Measurements from ENCODE around the gene RBM44. TPM values are rescaled to one million over a fixed set of nuclear protein-coding genes. Genes with fewer than 3 reads are reported as not detected.
"Not testable (repeated sequence)": the region's sequence is repeated elsewhere in the genome, so short reads cannot be mapped to it uniquely, and the experiment has no call there.

Gene RBM44
- total and polyA plus RNA-seq, 2 experiments from 2014 or later = 0.53 to 0.76 TPM

GRCh38 chr2:237830522-237830921, 31.9 kb downstream of the RBM44 start:
- no peaks in the 10 kb centered on the region for H3K9me3 ChIP-seq (ENCODE audit: low read depth)
- no peaks in the 10 kb centered on the region for H3K36me3 ChIP-seq (replicated peaks; ENCODE audit: insufficient read depth, low read depth)
- no peak overlapping the region for H3K27ac ChIP-seq
- H3K79me2 ChIP-seq = no peaks in the 10 kb centered on the region
- H4K20me1 ChIP-seq (ENCODE audit: insufficient read depth, poor library complexity, severe bottlenecking) = no peaks in the 10 kb centered on the region
- 87% methylated on average over 2 of the region's 2 CpGs for WGBS (ENCODE audit: low lambda C conversion rate, missing lambda C conversion rate)
- no peaks in the 10 kb centered on the region for H3K9me2 ChIP-seq (replicated peaks; ENCODE audit: insufficient read depth)
- TF ChIP-seq CTCF (IDR thresholded peaks at IDR 0.05; ENCODE audit: poor library complexity) = no peak
- no peak for TF ChIP-seq EZH2phosphoT487 (IDR thresholded peaks at IDR 0.05; ENCODE audit: low read depth, severe bottlenecking, unreplicated experiment)
- TF ChIP-seq EZH2 (IDR thresholded peaks at IDR 0.05; ENCODE audit: borderline replicate concordance) = no peak
- H3K4me3 ChIP-seq = no peak overlapping the region
- H3K4me2 ChIP-seq = no peak overlapping the region
- H2AFZ ChIP-seq = no peak overlapping the region
- no peak for DNase-seq (ENCODE audit: low spot score)
- no peaks in the 10 kb centered on the region for H3K4me1 ChIP-seq (ENCODE audit: insufficient read depth)
- no peaks in the 10 kb centered on the region for H3K27me3 ChIP-seq

DNA sequence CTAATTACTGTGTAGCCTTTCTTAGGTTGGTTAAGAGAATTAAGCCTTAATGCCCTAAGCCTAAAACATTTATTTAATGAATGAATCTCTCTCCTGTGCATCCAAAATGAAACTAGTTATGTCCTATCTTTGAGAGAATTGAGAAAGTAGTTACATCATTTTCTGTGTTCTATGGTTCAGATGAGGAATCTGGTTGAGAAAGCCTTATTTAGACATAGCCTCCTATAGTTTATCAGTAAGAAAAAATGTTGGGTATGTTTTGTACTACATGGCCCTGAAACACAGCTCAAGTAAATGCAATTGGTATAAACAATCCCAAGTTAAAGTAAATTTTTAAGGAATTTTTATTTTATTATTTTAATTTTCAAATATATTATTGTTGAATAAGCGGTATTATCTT, 35.0 kb downstream of the RBM44 start:
- no peak overlapping the region for H2AFZ ChIP-seq
- H3K27ac ChIP-seq = no peak overlapping the region
- H3K4me2 ChIP-seq = no peak overlapping the region
- no peak for DNase-seq (ENCODE audit: low spot score)
- WGBS (ENCODE audit: low lambda C conversion rate, missing lambda C conversion rate) = 93% methylated on average over 1 of the region's 1 CpG
- H3K4me3 ChIP-seq = no peak overlapping the region
- H3K36me3 ChIP-seq (replicated peaks; ENCODE audit: insufficient read depth, low read depth) = no peaks in the 10 kb centered on the region
- no peaks in the 10 kb centered on the region for H4K20me1 ChIP-seq (ENCODE audit: insufficient read depth, poor library complexity, severe bottlenecking)
- no peak for TF ChIP-seq CTCF (IDR thresholded peaks at IDR 0.05; ENCODE audit: poor library complexity)
- TF ChIP-seq EZH2 (IDR thresholded peaks at IDR 0.05; ENCODE audit: borderline replicate concordance) = no peak
- TF ChIP-seq EZH2phosphoT487 (IDR thresholded peaks at IDR 0.05; ENCODE audit: low read depth, severe bottlenecking, unreplicated experiment) = no peak
- no peaks in the 10 kb centered on the region for H3K79me2 ChIP-seq
- no peaks in the 10 kb centered on the region for H3K27me3 ChIP-seq
- H3K4me1 ChIP-seq (ENCODE audit: insufficient read depth) = no peaks in the 10 kb centered on the region
- no peaks in the 10 kb centered on the region for H3K9me2 ChIP-seq (replicated peaks; ENCODE audit: insufficient read depth)
- no peaks in the 10 kb centered on the region for H3K9me3 ChIP-seq (ENCODE audit: low read depth)

DNA sequence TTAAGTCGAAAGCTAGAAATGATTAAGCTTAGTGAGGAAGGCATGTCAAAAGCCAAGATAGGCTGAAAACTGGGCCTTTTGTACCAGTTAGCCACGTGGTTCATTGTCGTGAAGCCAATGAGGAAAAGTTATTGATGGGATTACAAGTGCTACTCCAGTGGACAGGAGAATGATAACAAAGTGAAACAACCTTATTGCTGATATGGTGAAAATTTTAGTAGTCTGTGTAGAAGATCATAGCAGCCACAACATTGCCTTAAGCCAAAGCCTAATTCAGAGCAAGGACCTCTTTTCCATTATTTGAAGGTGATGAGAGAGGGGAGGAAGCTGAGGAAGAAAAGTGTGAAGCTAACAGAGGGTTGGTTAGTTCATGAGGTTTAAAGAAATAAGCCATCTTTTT, 36.8 kb downstream of the RBM44 start:
- Histone ChIP-seq H3K4me1 (ENCODE audit: insufficient read depth) (no peaks in the 10 kb centered on the region), H3K27me3 (no peaks in the 10 kb centered on the region), H3K9me2 (replicated peaks; ENCODE audit: insufficient read depth) (no peaks in the 10 kb centered on the region), H3K36me3 (replicated peaks; ENCODE audit: insufficient read depth, low read depth) (no peaks in the 10 kb centered on the region), H3K27ac (no peak overlapping the region), H3K4me2 (no peak overlapping the region), H3K9me3 (ENCODE audit: low read depth) (no peaks in the 10 kb centered on the region), H3K79me2 (no peaks in the 10 kb centered on the region), H2AFZ (no peak overlapping the region), H4K20me1 (ENCODE audit: insufficient read depth, poor library complexity, severe bottlenecking) (no peaks in the 10 kb centered on the region), H3K4me3 (no peak overlapping the region)
- TF ChIP-seq EZH2 (IDR thresholded peaks at IDR 0.05; ENCODE audit: borderline replicate concordance) (no peak), EZH2phosphoT487 (IDR thresholded peaks at IDR 0.05; ENCODE audit: low read depth, severe bottlenecking, unreplicated experiment) (no peak), CTCF (IDR thresholded peaks at IDR 0.05; ENCODE audit: poor library complexity) (no peak)
- whole genome bisulfite sequencing (ENCODE audit: low lambda C conversion rate, missing lambda C conversion rate) = 86% methylated on average over 3 of the region's 3 CpGs
- DNase-seq (ENCODE audit: low spot score) = no peak

DNA sequence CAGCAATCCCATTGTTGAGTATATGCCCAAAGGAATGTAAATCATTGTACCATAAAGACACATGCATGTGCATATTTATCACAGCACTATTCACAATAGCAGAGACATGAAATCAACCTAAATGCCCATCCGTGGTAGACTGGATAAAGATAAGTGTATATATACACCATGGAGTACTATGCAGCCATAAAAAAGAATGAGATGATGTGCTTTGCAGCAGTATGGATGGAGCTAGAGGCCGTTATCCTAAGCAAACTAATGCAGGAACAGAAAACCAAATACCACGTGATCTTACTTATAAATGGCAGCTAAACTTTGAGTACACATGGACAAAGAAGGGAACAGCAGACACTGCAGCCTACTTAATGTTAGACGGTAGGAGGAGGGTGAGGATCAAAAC, 42.5 kb downstream of the RBM44 start:
- Histone ChIP-seq H4K20me1 (ENCODE audit: insufficient read depth, poor library complexity, severe bottlenecking) (no peaks in the 10 kb centered on the region), H2AFZ (no peak overlapping the region), H3K4me3 (no peak overlapping the region), H3K4me2 (no peak overlapping the region), H3K9me3 (ENCODE audit: low read depth) (no peaks in the 10 kb centered on the region), H3K36me3 (replicated peaks; ENCODE audit: insufficient read depth, low read depth) (no peaks in the 10 kb centered on the region), H3K27me3 (no peaks in the 10 kb centered on the region), H3K4me1 (ENCODE audit: insufficient read depth) (no peaks in the 10 kb centered on the region), H3K79me2 (no peaks in the 10 kb centered on the region), H3K9me2 (replicated peaks; ENCODE audit: insufficient read depth) (no peaks in the 10 kb centered on the region), H3K27ac (no peak overlapping the region)
- WGBS (ENCODE audit: low lambda C conversion rate, missing lambda C conversion rate) = 79% methylated on average over 4 of the region's 4 CpGs
- no peak for DNase-seq (ENCODE audit: low spot score)
- TF ChIP-seq EZH2 (IDR thresholded peaks at IDR 0.05; ENCODE audit: borderline replicate concordance) (no peak), CTCF (IDR thresholded peaks at IDR 0.05; ENCODE audit: poor library complexity) (no peak), EZH2phosphoT487 (IDR thresholded peaks at IDR 0.05; ENCODE audit: low read depth, severe bottlenecking, unreplicated experiment) (no peak)

GRCh38 chr2:237848940-237849339, 50.4 kb downstream of the RBM44 start:
- not testable (repeated sequence) for H3K9me2 ChIP-seq (replicated peaks; ENCODE audit: insufficient read depth); H3K9me3 ChIP-seq (ENCODE audit: low read depth); H2AFZ ChIP-seq; H4K20me1 ChIP-seq (ENCODE audit: insufficient read depth, poor library complexity, severe bottlenecking); H3K4me3 ChIP-seq; H3K27me3 ChIP-seq; H3K4me2 ChIP-seq; H3K27ac ChIP-seq; H3K79me2 ChIP-seq; H3K4me1 ChIP-seq (ENCODE audit: insufficient read depth); DNase-seq (ENCODE audit: low spot score); H3K36me3 ChIP-seq (replicated peaks; ENCODE audit: insufficient read depth, low read depth)
- 92% methylated on average over 12 of the region's 12 CpGs for WGBS (ENCODE audit: low lambda C conversion rate, missing lambda C conversion rate)
